ENCODE measurements around the gene TIMP3.
A peak's percentile ranks its signal among the peaks of the same experiment; 100 is the strongest.

Gene TIMP3

DNA sequence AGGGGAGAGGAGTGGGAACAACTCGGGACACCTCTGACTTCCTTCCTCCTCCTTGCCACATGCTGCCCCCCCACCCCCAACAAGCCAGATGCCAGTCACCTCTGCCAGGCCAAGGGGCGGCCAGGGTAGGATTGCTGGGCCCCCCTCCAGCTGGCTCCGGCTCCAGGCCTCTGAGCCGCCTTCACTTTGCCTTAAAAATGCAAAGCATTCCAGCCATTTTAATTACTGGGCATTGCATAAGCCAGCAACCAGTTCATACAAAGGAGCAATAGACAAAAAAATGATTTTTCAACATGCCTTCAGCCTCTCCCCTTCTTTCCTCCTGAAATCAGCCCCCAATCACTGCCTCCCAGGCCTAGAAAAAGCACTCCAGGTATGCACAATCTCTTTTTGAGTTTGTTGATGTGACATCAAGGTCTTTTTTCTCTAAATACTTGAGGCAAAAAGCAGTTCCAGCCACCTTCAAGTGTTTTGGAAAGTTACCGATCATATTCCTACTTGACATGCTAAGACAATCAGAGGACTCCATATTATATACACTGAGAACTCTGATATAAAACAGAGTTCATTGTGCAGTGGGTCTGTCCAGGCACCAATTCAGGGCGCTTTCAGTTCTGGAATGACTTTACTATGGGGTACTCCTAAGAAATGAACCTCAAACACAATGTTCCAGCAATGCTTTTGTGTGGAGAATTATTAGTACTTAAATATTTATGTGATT, 12.4 kb upstream of the TIMP3 start:
- no peak for DNase-seq

DNA sequence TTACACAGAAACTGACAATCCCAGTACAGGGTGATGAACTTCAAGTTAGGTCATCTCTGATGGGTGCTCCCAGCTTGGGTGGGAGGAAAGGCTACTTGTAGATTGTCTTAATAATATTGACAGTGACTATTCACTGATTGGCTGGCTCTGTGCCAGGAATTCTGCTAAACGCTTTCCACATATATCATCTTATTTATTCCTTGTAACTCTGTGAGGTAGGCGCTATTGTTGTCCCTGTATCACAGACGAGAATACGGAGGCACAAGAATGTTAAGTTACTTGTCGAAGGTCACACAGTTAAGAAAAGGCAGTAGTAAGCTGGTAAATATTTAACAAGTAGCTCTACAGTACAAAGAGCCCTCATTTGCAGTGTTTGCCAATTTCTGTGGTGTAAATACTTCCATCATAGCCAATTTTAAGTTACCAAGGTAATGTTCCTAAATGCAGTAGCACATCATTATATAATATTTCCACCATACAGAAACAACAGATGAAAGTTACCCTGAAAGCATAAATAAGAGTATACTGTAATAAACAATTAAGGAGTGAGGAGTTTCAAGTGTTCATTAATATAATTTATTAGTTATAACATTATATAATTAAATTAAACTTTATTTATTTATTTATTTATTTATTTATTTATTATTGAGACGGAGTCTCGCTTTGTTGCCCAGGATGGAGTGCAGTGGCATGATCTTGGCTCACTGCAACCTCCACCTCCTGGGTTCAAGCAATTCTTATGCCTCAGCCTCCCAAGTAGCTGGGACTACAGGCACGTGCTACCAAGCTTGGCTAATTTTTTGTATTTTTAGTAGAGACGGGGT, 11.5 kb upstream of the TIMP3 start:
- no peak for DNase-seq

DNA sequence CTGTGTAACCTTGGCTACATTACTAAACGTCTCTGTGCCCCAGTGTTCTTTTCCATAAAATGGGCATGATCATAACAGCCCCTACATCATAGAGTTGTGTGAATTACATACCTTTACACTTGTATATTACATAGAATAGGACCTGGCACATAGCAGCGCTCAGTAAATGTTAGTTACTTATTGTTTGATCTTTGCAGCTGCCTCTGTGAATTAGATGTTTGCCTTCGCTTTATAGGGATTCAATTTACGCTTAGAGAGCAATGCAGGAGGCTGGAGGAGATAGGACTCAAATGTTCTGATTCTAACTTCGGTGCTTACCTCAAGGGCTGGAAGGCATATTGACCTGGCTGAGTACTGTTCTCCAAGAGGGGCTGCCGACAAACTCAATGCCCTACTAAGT, 10.4 kb upstream of the TIMP3 start:
- no peak for DNase-seq

DNA sequence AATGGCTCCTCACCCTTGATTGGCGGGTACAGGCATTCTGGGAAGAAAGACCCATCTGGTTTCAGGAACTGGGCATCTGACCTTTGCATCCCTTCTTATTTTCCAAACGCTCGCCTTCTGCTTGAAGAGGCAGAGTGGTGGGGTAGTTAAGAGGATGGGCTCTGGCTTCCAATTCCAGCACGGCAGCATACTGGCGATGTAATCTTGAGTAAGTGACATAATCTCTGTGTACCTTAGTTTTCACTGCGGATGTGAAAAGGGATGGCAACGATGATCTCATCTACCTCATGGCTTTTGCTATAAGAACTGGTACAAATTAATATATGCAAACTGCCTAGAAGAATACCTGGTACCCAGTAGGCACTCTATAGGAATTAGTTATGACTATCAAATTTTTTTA, 10.0 kb upstream of the TIMP3 start:
- DNase-seq: no peak

DNA sequence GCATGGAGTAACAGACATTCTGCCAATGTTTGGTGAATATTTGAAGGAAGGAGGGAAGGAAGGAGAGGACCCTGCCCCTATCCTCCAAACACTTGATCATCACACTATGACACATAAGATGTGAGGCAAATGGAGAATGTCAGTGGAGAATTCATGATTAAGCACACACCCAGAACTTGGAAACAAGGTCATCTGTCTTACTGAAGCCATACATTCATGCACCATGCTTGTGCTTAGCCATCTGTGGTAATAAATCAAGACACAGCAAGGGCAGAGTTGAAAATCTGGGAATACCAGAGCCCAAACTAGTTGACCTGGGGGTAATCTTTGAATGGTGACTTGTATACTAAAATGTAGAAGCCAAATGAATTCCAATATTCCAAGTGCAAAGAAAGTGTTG, 7.9 kb upstream of the TIMP3 start:
- no peak for DNase-seq

DNA sequence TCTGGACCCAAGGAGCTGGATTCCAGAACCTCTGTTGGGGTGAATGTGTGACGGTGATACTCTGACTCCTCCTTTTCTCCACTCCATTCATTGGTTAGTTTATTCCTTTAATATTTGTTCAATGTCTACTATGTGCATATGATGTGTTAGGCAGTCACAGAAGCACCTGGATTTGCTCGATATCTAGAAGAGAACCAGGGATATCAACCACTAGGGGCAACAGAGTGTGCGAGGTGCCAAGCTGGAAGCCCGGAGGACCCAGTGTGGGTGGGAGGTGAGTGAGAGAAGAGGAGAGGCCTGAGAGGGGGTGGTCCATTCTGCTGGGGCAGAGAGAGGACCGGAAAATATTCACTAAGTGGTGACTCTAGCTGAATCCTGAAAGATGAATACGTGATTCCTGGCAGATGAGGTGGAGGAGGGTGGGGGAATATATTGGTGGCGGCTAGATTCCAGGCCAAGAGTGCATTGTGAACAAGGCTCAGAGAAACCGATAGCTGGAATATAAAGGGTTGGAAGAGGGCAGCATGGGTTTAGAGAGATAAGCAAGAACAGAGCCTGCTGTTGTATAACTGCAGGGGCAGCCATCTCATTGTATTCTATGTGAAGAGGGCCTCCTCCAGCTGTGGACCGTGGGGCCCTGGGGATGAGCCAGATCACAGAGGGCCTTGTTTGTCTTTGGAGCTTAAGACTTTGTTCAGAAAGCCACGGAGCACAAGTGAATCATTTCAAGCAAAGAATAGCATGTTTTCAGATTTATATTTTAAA, 6.9 kb upstream of the TIMP3 start:
- DNase-seq: no peak

DNA sequence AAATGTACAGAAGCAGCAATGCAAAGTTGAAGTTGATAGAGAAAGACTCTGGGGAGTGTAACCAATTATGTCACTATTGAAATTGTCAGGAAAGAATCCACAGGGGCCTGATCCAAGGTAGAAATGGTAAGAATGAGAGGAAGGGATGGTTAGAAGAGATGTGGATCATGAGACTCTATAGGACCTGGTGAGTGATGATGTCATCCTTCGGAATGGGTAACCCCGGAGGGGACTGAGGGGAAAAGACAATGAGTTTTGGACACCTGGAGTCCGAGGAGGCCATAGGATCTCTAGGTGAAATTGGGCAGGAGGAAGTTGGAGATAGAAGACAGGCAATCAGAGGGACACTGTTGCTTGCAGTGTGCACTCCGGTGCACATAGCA, 6.3 kb upstream of the TIMP3 start:
- DNase-seq: no peak

DNA sequence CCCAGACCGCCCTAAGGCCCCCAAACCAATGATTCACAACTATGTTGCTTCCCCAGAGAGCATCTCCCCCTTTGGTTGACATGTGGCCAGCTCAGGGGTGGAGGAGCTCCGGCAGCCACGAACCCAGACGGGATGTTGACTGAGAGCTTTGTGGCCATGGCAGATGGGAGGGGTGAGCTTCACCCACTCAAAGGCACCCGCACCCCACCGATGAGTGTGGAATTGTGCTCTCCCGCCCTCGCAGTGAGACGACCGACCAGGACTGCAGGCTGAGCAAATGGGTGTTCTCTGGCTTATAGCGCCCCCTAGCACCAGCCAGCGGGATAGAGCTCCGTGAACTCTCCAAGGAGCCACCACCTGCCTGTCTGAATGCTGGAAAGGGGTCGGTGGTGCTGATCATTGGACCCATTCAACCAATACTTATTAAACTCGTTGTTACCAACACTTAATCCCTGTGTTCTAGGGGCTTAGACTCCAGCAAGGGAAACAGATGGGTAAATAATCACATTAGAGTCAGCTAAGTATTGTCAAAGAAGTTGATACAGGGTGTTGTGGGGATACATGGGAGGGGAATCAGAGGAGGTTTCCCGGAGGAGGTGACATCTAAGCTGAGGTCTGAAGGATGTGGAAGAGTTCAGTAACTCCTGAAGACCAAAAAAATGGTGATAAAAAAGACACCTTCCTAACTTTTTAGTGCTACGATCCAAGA, 4.5 kb upstream of the TIMP3 start:
- peak; percentile 58 for DNase-seq

DNA sequence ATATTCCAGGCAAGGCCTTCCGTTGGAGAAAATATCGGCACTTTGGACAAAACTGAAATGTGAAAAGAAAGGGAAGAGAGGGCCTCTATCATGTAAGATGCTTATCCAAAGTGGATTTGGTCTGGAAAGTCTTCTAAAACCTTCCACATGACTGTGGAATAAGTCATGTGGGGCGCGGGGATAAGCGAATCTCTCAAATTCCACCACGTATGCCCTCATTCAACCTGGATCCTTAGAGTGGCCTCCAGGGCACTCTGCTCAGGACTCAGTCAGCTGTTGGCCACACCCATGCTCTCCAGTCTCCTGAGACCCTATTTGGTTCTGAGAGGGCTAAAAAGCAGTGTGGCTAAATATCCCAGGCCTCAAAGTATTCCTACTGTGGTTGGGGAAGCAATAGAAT, 2.0 kb upstream of the TIMP3 start:
- no peak for DNase-seq

DNA sequence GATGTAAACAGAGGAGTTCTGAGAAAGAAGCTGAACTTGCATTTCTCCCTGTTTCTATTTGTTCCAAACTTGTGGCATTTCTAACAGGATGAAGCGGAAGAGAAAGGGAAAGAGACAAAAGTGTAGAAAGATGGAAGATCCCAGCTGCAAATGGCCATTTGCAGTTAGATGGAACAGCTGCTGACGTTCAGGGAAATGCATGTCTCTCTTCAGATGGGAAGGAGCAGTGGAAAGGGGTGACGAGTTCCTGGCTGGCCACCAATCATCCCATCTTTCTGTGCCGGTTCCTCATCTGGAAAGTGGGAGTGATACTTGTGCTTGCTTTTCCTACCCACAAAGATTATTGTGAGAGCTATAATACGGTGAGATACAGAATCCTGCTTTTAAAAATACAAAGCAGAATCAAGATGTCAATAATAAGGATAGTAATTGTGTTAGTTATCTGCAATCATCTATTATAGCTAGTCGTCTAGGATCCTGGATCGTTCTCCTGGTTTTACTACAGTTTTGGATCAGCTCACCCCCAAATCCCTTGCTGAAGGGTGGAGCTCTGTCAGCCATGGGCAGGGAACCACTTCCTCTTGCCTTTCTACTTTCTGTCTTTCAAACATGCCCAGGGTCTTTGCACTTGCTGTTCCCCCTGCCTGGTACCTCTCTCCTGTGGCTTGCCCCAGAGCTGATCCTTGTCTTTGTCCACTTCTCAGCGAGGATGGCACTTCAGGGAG, 1.2 kb upstream of the TIMP3 start:
- DNase-seq: no peak

DNA sequence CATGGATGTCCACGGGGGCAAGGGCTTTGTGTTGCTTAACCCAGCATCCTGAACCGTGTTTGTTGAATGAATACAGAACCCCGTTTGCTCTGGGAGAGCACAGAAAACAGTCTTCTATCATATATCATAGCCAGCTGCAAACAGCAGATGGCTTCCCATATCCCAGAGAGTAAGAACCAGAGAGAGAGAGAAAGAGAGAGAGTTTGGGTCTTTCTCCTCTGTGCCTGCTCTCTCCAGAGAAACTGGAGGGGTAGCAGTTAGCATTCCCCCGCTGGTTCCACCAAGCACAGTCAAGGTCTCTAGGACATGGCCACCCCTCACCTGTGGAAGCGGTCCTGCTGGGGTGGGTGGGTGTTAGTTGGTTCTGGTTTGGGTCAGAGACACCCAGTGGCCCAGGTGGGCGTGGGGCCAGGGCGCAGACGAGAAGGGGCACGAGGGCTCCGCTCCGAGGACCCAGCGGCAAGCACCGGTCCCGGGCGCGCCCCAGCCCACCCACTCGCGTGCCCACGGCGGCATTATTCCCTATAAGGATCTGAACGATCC, 440 bp upstream of the TIMP3 start:
- DNase-seq: no peak

DNA sequence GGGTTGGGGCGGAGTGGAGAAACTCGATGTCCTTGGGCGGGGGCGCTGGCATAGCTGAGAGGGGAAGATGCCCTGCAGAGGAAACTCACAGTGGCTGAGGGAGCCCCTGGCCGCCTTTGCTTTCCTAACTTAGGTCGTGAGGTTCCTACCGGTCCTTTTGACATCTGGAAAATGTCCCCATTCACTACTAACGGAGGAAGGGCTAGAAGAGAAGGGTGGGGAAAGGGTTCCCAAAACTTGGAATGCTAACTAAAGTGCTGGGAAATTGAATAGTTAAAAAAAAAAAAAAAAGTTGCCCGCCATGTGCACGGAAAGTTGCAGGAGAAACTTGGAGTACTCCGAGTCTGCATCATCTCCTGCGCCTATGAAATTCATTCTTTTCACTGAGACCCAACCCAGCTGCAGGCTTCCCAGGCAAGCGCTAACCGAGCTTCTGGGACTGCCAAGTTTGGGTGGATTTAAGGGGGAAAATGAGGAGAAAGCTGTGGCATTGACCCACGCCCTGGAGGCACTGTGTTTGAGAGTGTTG, 796 bp downstream of the TIMP3 start:
- no peak for DNase-seq

DNA sequence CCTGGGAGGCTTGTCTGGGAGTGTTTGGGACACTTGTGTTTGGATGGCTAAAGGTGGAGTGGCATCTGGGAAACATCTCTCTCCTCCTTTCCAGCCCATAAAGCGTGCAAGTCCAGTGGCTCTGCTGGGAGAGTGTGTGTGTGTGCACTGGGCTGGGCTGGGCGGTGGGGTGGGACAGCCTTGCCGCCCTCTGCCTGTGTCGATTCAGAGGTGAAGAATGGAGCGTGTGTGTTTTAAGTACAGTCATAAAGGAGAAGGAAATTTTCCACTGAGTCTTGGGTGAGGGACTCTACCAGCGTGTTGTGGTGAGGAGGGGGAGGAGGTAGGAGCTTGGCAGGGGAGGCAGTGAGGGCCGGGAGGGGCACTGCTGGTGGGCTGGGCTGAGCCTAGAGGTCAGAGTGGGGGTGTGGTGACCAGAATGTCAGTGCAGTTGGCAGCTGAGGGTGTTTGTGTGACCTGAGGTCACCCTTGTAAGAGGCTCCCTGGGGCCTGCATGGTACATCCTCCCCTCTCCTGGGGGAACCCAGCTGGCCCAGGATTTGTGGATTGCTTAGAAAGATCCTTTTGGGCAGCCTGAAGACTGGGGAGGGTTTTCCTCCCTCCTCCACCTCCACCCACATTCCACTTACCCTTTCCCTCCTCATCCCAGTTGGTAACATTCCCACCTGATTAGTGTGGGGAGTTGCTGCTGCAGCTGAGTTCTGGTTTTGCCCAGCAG, 1.7 kb downstream of the TIMP3 start:
- DNase-seq: no peak

DNA sequence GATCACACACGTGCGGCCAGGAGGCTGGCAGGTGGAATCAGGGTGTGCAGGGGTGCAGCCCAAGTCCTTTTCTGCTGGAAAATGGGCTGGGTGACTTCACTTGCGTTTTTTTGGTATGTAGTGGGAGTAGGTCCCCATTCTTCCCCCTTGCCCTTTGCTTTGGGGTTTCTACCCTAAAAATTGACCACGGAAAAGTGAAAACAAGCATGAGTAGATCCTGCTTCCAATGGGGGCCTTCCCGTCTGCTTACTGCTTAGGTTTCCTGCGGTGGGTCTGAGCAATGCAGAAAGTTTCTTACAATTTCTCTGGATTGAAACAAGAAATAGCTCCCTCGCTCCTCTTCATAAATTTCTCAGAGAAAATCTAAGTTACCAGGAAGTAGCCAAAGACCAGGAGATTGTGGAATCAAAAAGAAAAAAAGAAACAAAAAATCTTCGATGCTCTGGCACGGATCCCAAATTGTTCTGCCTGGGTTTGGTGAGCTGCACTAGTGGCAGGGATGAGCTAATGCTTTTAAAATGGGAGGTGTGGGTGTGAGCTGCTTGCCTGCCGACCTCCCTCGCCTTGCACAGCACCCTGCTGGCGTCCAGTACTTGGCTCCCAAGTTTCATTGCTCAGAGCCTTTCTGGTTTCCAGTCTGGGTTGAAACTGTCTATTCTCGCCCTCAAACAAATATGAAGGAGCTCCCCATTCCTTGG, 2.4 kb downstream of the TIMP3 start:
- no peak for DNase-seq

DNA sequence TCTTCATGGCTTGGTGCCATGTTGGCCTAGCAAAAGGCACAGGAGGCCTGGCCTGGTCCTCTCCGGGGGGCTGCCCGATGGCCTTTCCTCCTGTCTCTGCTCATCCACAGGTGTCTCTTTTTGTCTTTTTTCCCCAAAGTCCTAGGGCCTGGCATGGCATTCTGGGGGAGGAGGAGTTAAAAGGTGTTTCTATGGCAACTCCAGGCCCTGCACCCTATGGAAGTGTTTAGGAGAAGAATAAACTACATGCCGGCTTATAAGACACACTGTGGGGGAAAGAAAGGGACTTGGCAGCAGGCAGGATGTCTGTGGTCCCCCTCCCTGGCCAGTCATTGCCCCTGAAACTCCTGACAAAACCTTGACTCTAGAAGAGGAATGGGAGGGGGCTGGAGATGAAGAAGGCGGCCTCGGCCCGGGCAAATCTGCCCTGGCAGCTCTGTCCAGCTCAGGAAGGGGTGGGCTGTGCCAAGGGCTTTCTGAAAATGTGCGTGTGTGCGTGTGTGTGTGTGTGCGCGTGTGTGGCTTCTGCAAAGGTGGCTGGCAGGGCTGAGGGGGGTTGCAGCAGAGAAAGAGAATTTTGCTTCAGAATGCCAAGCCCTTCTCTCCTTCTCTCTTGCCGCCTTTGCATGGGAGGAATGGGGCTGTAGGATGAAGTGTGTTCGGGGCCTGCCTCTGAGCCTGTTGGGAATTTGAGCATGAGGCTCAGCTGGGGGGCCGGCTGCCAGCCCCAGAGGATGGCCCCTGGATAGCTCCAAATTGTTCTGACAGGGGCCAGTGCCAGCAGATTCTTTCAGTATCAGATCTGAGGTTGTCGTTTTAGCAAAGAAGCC, 3.2 kb downstream of the TIMP3 start:
- no peak for DNase-seq

DNA sequence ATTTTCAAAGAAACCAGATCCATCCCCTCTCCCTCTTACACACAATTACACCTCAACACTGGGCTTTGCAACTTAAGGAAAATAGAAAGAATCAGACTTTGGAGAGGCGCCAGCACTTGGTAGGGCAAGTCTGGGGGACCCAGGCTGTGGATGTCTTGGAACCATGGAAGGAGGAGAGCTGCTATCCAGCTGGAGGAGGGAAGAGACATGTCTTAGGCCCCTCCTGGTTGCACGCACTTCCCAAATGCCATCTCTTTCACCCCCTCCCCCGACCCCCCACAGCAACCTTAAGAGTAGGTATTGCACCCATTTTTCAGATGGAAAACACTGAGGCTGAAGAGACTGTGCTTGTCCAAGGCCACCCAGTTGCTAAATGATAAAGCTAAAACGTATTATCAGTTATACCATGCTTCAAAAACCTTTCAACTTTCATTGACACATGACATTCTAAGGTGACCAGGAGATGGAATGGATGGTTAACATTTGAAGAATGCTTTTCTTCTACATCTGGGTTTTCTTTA, 3.9 kb downstream of the TIMP3 start:
- DNase-seq: no peak

DNA sequence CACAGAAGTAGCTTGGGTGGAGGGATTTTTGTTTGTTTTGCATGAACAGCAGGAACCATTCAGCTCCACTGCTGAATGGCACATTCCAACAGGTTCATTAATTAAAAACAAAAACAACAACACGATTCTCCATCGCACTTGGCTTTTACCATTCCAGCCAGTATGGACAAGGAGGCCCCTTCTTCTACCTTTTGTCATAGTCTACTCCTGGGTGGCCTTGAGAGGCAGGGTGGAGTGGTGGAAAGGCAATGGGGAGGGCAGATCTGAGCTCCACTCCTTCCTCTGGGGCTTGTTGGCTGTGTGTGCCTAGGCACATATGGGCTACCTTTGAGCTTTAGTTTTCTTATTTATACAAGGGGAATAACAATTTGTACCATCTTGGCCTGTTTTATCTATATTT, 4.8 kb downstream of the TIMP3 start:
- DNase-seq: no peak

DNA sequence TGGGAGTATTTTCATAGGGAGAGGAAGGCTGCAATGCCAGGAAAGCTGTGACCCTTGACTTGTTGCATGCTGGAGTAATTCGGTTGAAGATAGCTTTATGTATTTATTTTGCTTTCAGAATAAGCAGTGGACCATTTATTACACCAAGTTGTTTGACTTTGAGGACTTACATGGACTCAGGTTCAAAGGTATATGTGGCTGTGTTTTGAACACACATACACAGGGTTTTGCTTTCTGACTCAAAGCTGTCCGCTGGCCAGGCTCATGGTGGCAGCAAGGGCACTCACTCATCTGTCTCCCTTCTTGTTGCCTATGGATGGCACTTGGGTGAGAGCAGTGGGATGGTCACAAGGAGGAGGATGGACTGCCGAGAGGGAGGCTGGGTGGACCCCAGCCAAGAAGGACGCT, 6.5 kb downstream of the TIMP3 start:
- DNase-seq: no peak

DNA sequence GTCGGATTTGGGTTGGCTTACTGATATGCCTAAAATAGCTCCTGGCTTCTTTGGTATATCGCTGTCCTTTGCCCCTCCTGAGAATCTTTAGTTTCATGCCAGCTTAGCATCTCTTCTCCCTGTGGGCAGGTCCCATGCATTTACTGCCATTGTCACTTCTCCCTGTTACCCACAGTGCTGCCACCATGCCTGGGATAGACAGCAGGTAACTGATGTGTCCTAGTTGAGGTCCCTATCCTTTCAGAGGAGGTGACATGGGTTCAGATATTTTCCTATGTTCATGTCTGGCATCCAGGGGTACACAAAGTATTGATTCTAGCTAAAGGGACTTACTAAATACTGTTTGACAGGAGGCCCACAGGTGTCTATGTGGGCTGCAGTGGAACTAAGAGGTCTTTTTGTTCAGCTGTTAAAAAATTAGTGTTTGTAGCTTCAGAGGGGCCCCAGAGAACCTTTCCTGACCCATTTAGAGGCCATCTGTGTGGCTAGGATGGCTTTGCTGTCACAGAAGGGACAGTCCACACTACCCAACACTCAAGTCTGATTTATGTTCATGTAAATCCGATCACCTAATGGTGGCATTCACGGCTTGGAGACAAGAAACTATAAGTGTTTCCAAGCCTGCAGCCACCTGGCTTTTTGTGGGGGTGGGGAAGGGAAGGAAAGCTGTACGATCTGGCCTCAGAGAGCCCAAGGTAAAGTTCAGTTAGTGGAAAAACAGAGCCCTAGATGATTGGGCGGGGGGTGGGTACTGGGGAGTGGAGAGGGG, 8.5 kb downstream of the TIMP3 start:
- no peak for DNase-seq

Data from activated naive CD4-positive, alpha-beta T cell treated with anti-CD3 and anti-CD28 coated beads, Interleukin-2, amount 50 U/mL, for 16 hours (primary cell).